ENCODE data around the gene MTOR. TPM values are rescaled to one million over a fixed set of nuclear protein-coding genes. Genes with fewer than 3 reads are reported as not detected.

Gene MTOR
- total and polyA plus RNA-seq, 2 of the 8 experiments (the other 6 are each of a cell fraction or from before 2014, with no cell fraction given), result 44.2 to 76.8 TPM

- TF ChIP-seq CHD7 (IDR thresholded peaks at IDR 0.05; ENCODE audit: insufficient replicate concordance, low read length) (no peak), GTF2F1 (IDR thresholded peaks at IDR 0.05; ENCODE audit: borderline replicate concordance, low read depth, low read length) (no peak), SAP30 (IDR thresholded peaks at IDR 0.05; ENCODE audit: insufficient read depth, insufficient replicate concordance, low read length) (no peak), KDM1A (IDR thresholded peaks at IDR 0.05; ENCODE audit: borderline replicate concordance, low read length) (no peak), TAF7 (optimal IDR thresholded peaks at IDR 0.05; ENCODE audit: borderline replicate concordance, low read depth, low read length) (no peak), TBP (IDR thresholded peaks at IDR 0.05; ENCODE audit: low read depth, low read length) (no peak), CTBP2 (IDR thresholded peaks at IDR 0.05; ENCODE audit: borderline replicate concordance, insufficient read depth, insufficient read length, low read length) (no peak), PHF8 (conservative IDR thresholded peaks at IDR 0.05; ENCODE audit: low read depth, low read length) (no peak), SIRT6 (IDR thresholded peaks at IDR 0.05; ENCODE audit: low read length) (no peak), JUN (IDR thresholded peaks at IDR 0.05; ENCODE audit: low read depth, low read length) (no peak), CEBPB (IDR thresholded peaks at IDR 0.05; ENCODE audit: low read depth, low read length) (no peak), EZH2 (IDR thresholded peaks at IDR 0.05; ENCODE audit: low read depth, low read length, severe bottlenecking) (no peak)
Observed at GRCh38 chr1:11179125-11179524, 83.2 kb downstream of the MTOR start (continued).

Data from H1 (cell line).